Right renal pelvis (tissue), 4 donors: ENCODE measurements around the gene CR1L. TPM values are rescaled to one million over a fixed set of nuclear protein-coding genes. Genes with fewer than 3 reads are reported as not detected.
"Not testable (repeated sequence)": the region's sequence is repeated elsewhere in the genome, so short reads cannot be mapped to it uniquely, and the experiment has no call there.

Source experiments
- DNase-seq, 4 donors: peaks; one replicate each; pipeline ENCODE4 v3.0.0-alpha.2; 2013; ENCODE audit warnings: low read depth in 4 of 4, low spot score in 3 of 4, missing footprints in 1 of 4
- polyA plus RNA-seq, 4 donors: library from polyadenylated mRNA; unstranded; fragments of 120-200 nt; gene quantifications; one replicate each; pipeline ENCODE4 v1.2.1, GENCODE V29; 2013; ENCODE audit not compliant: insufficient read length in 4 of 4

CR1L gene
- polyA plus RNA-seq, 4 donors, result 0.86 to 1.1 (median 0.96) TPM; not detected in 1

GRCh38 chr1:207766569-207766968 is 121.6 kb downstream of the CR1L start:
- DNase-seq, result no peak

DNA sequence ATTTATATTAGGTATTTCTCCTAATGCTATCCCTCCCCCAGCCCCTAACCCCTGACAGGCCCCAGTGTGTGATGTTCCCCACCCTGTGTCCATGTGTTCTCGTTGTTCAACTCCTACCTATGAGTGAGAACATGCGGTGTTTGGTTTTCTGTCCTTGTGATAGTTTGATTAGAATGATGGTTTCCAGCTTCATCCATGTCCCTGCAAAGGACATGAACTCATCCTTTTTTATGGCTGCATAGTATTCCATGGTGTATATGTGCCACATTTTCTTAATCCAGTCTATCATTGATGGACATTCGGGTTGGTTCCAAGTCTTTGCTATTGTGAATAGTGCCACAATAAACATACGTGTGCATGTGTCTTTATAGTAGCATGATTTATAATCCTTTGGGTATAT is 125.6 kb downstream of the CR1L start:
- DNase-seq, result not testable (repeated sequence)

Other genes starting within 250 kb of the CR1L start
- 1 to 10 TPM in 3 of 4 donors, under 1 TPM in 1; 0.90 to 2.5 (median 1.4) TPM for gene CR2, start 190.8 kb upstream of the CR1L start, polyA plus RNA-seq
- 10 to 100 TPM; 18.1 to 25.3 (median 20.5) TPM for gene CR1, start 149.0 kb upstream of the CR1L start, polyA plus RNA-seq
- 100 to 1,000 TPM; 300 to 374 (median 353) TPM for gene CD46, start 106.9 kb downstream of the CR1L start, polyA plus RNA-seq